GM19193 (cell line): ENCODE data around the gene STIMATE.

ENCODE experiments used
- POLR2A ChIP-seq: IDR thresholded peaks from 4 replicates; pipeline ENCODE4 v1.6.1; 2011; ENCODE audit not compliant: insufficient read depth, insufficient read length; ENCODE audit errors: extremely low read depth

STIMATE gene

GRCh38 chr3:52842424-52842823, 54.9 kb downstream of the STIMATE start:
- no peak for TF ChIP-seq POLR2A

GRCh38 chr3:52841981-52842340, 55.4 kb downstream of the STIMATE start:
- no peak for TF ChIP-seq POLR2A

- TF ChIP-seq POLR2A: no peak
Measured at GRCh38 chr3:52841211-52841980, 56.0 kb downstream of the STIMATE start.

- TF ChIP-seq POLR2A: no peak
Measured at GRCh38 chr3:52839892-52840545, 57.3 kb downstream of the STIMATE start.

GRCh38 chr3:52839268-52839575, 58.1 kb downstream of the STIMATE start:
- no peak for TF ChIP-seq POLR2A

GRCh38 chr3:52838561-52839267, 58.6 kb downstream of the STIMATE start:
- TF ChIP-seq POLR2A: no peak

GRCh38 chr3:52836986-52837385, 60.4 kb downstream of the STIMATE start:
- TF ChIP-seq POLR2A: no peak

GRCh38 chr3:52836471-52836845, 60.9 kb downstream of the STIMATE start:
- TF ChIP-seq POLR2A: no peak

GRCh38 chr3:52835766-52836470, 61.4 kb downstream of the STIMATE start:
- TF ChIP-seq POLR2A: no peak

GRCh38 chr3:52834871-52835501, 62.4 kb downstream of the STIMATE start, which contains the start of gene MUSTN1:
Gene MUSTN1, minus strand, starts transcription at chr3:52835019. Its CDS starts 71 bp downstream, at chr3:52834948.
- no peak for TF ChIP-seq POLR2A

- no peak for TF ChIP-seq POLR2A
Measured at GRCh38 chr3:52833202-52833601, 64.1 kb downstream of the STIMATE start.

GRCh38 chr3:52831500-52832301, 65.6 kb downstream of the STIMATE start:
- TF ChIP-seq POLR2A: no peak

- no peak for TF ChIP-seq POLR2A
Measured at GRCh38 chr3:52830535-52831258, 66.7 kb downstream of the STIMATE start, which contains the start of gene ITIH4. Gene ITIH4, minus strand, starts transcription at chr3:52830672. Its CDS starts 30 bp downstream, at chr3:52830642.
